ENCODE measurements around the gene CDC42BPA.
"Not testable (repeated sequence)": the region's sequence is repeated elsewhere in the genome, so short reads cannot be mapped to it uniquely, and the experiment has no call there.

- TF ChIP-seq CTCF, POLR2A (IDR thresholded peaks at IDR 0.05): not testable (repeated sequence)
Observed at GRCh38 chr1:227352164-227352563, 33.9 kb upstream of the CDC42BPA start.

Measured in testis (tissue), 2 donors.